Right lobe of liver (tissue), 6 donors: Measurements from ENCODE around the gene PSMA3. TPM values are rescaled to one million over a fixed set of nuclear protein-coding genes. Genes with fewer than 3 reads are reported as not detected.
A peak's percentile ranks its signal among the peaks of the same experiment; 100 is the strongest.

Experiments
- ATAC-seq, 4 donors: fragments of 200-7000 bp; cut with Tn5 transposase; one replicate each; pipeline ENCODE4 v1.9.1; 2020; ENCODE audit warnings: mild to moderate bottlenecking in 4 of 4, moderate library complexity in 4 of 4
- DNase-seq, 3 donors: peaks; one replicate each; pipeline ENCODE4 v3.0.0-alpha.2; 2020
- H3K27ac ChIP-seq, 3 donors: fragments of 200-600 bp; one replicate each; pipeline ENCODE4 v1.8.0; 2022
- H3K27me3 ChIP-seq, 2 donors: fragments of 200-600 bp; one replicate each; pipeline ENCODE4 v1.8.0; 2022
- H3K36me3 ChIP-seq, 4 donors: fragments of 200-600 bp; sonication (generic) in 1 of 4; one replicate each; pipeline versions ENCODE4 v1.5.1 to v1.8.0; 2017 to 2022; ENCODE audit warnings: control low read depth in 1 of 4
- H3K4me1 ChIP-seq, 4 donors: fragments of 200-600 bp; sonication (generic) in 1 of 4; one replicate each; pipeline versions ENCODE4 v1.5.1 to v1.8.0; 2017 to 2022; ENCODE audit warnings: control low read depth in 1 of 4
- H3K4me3 ChIP-seq, 3 donors: fragments of 200-600 bp; one replicate each; pipeline ENCODE4 v1.8.0; 2022
- H3K9me3 ChIP-seq, 4 donors: fragments of 200-600 bp; sonication (generic) in 1 of 4; one replicate each; pipeline versions ENCODE4 v1.5.1 to v1.8.0; 2017 to 2022; ENCODE audit warnings: control low read depth in 1 of 4
- CTCF ChIP-seq, 4 donors: fragments of 200-600 bp in 3 of 4; fragments of 450-650 bp in 1 of 4; IDR thresholded peaks; one replicate each; pipeline versions ENCODE4 v1.5.1 to v1.8.0; 2016 to 2022; ENCODE audit warnings: antibody characterized with exemption in 4 of 4, mild to moderate bottlenecking in 2 of 4
- POLR2A ChIP-seq: fragments of 450-650 bp; IDR thresholded peaks from one replicate; pipeline ENCODE4 v1.6.1; 2017; ENCODE audit warnings: antibody characterized with exemption, mild to moderate bottlenecking
- WGBS: methylation state at CpG from one replicate; pipeline ENCODE4 v1.1.6; 2018; ENCODE audit warnings: low coverage, low lambda C conversion rate; ENCODE audit not compliant: insufficient coverage; ENCODE audit errors: missing lambda C conversion rate; 5-methylcytosine and 5-hydroxymethylcytosine counted together
- intact Hi-C, 2 donors: fragments of 100-400 bp; cut with DNase I; formaldehyde crosslinking; loops; one replicate each; pipeline versions ENCODE4 v1.11.2 to v1.14.1; 2022
- small RNA-seq, 2 experiments: library from RNA; depleted of rRNA; stranded (forward); fragments of <200 nt; gene quantifications; one replicate each; pipeline ENCODE3, GENCODE V24; 2016
- total RNA-seq, 6 experiments: library from RNA; depleted of rRNA in 2 of 6; stranded (reverse); fragments of >200 nt in 2 of 6; fragmentation: NEBNext Ultra II Directional in 3 of 6; extraction: Animal tissue kit (Norgen Biotek cat#: 25700) in 3 of 6; gene quantifications; one replicate each; pipeline versions ENCODE4 v1.1.0 to v1.2.4, GENCODE V29; 2016 to 2023
- donor health status: DM: no; HTN: yes; CAD: no.
- donor health status: DM: no; HTN: no; CAD: no.
- donor health status: DM: no; HTN: no; CAD: no.
- donor health status: DM: no; HTN: yes; CAD: no.
- donor health status: DM: no; HTN: yes; CAD: no.

PSMA3 gene
- total RNA-seq, 6 experiments from 2014 or later: 100 to 132 (median 120) TPM

GRCh38 chr14:58309086-58309485 lies 64.4 kb downstream of the PSMA3 start:
- peaks cover 0 to 15% (median 0%) of the 10 kb centered on the region in 4 donors for H3K4me1 ChIP-seq
- TF ChIP-seq CTCF (IDR thresholded peaks at IDR 0.05): no peak
- TF ChIP-seq POLR2A: no peak
- H3K36me3 ChIP-seq: peaks cover 0 to 46% (median 20%) of the 10 kb centered on the region in 4 donors
- WGBS: 74% methylated on average over 2 of the region's 2 CpGs
- ATAC-seq: peak in 1 of 4 donors; percentile 18
- H3K27me3 ChIP-seq: no peaks in the 10 kb centered on the region
- no peaks in the 10 kb centered on the region for H3K9me3 ChIP-seq
- intact Hi-C loops: no loop called here
- H3K27ac ChIP-seq: no peak overlapping the region
- no peak for DNase-seq
- no peak overlapping the region for H3K4me3 ChIP-seq

- ATAC-seq: peak in 3 of 4 donors; percentile 46 to 68 (median 59)
- intact Hi-C loops: no loop called here
- H3K27me3 ChIP-seq: no peaks in the 10 kb centered on the region
- WGBS: 67% methylated on average over 1 of the region's 1 CpG
- no peak overlapping the region for H3K27ac ChIP-seq
- TF ChIP-seq CTCF (IDR thresholded peaks at IDR 0.05) (no peak), POLR2A (no peak)
- H3K4me1 ChIP-seq: no peaks in the 10 kb centered on the region
- no peak for DNase-seq
- H3K4me3 ChIP-seq: no peak overlapping the region
- H3K9me3 ChIP-seq: no peaks in the 10 kb centered on the region
- peaks cover 0 to 36% (median 17%) of the 10 kb centered on the region in 4 donors for H3K36me3 ChIP-seq
These were observed 69.1 kb downstream of the PSMA3 start for GRCh38 chr14:58313699-58314098.

- H3K4me1 ChIP-seq: no peaks in the 10 kb centered on the region
- H3K9me3 ChIP-seq: no peaks in the 10 kb centered on the region
- ATAC-seq: no peak
- no peak for DNase-seq
- H3K27me3 ChIP-seq: no peaks in the 10 kb centered on the region
- H3K4me3 ChIP-seq: no peak overlapping the region
- no peak overlapping the region for H3K27ac ChIP-seq
- WGBS: 100% methylated on average over 1 of the region's 1 CpG
- H3K36me3 ChIP-seq: peaks cover 0 to 48% (median 17%) of the 10 kb centered on the region in 4 donors
- TF ChIP-seq POLR2A: no peak
- no peak for TF ChIP-seq CTCF (IDR thresholded peaks at IDR 0.05)
- intact Hi-C loops: no loop called here
These were observed 71.0 kb downstream of the PSMA3 start for GRCh38 chr14:58315606-58316005.

Small RNAs within 50 kb of the gene (small RNA-seq; reads per million reads assigned to genes)
- 0 reads per million in 2 experiments for gene RNU6-341P

Other genes starting within 250 kb of the PSMA3 start
- gene ARMH4, start 92.6 kb upstream of the PSMA3 start, total RNA-seq: 1 to 10 TPM in 2 of 6 experiments, under 1 TPM in 4; 0.25 to 2.1 (median 0.62) TPM
- gene ACTR10, start 44.7 kb upstream of the PSMA3 start, total RNA-seq: 10 to 100 TPM; 20.7 to 42.7 (median 26.5) TPM
- gene ARID4A, start 53.7 kb downstream of the PSMA3 start, total RNA-seq: 10 to 100 TPM in 4 of 6 experiments, 1 to 10 TPM in 2; 7.6 to 22.1 (median 15.7) TPM
- gene TOMM20L, start 151.1 kb downstream of the PSMA3 start, total RNA-seq: not detected
- gene TIMM9, start 182.7 kb downstream of the PSMA3 start, total RNA-seq: 10 to 100 TPM; 10.3 to 44.4 (median 18.2) TPM
- 10 to 100 TPM in 2 of 6 experiments, 1 to 10 TPM in 4; 4.7 to 14.6 (median 9.0) TPM for gene KIAA0586, start 182.9 kb downstream of the PSMA3 start, total RNA-seq